Body of pancreas (tissue), 4 donors: ENCODE measurements around the gene SCNN1A.

Experiments
- POLR2A ChIP-seq, 3 donors: fragments of 450-650 bp; IDR thresholded peaks; one replicate each; pipeline ENCODE4 v1.6.1; 2016; ENCODE audit warnings: antibody characterized with exemption in 3 of 3, mild to moderate bottlenecking in 2 of 3
- TF ChIP-seq, protein P1 (sequence below), 7 experiments: fragments of 450-650 bp in 4 of 7; fragments of 200-600 bp in 3 of 7; sonication (generic) in 3 of 7; IDR thresholded peaks; one replicate each; pipeline ENCODE4 v1.5.1; 2016 to 2019; ENCODE audit warnings: antibody characterized with exemption in 7 of 7

DNA sequence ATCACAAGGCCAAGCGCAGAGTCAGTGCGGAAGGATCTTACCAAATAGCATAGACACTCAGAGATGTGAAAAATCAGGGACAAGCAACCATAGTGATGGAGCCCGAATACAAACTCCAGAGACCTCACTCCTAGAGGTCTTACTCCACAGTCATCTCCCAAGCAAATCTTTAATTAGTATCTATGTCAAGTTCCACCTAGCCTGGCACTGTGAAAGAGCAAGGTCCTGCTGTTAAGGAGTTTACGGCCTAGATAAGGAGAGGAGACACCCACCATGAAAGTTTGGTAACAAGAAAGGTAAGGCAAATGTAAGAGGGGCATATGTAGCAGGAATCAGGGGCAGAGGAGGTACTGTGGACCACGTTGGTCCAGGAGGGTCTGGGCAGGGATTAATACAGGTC, 72.3 kb downstream of the SCNN1A start:
- TF ChIP-seq, protein P1, sequence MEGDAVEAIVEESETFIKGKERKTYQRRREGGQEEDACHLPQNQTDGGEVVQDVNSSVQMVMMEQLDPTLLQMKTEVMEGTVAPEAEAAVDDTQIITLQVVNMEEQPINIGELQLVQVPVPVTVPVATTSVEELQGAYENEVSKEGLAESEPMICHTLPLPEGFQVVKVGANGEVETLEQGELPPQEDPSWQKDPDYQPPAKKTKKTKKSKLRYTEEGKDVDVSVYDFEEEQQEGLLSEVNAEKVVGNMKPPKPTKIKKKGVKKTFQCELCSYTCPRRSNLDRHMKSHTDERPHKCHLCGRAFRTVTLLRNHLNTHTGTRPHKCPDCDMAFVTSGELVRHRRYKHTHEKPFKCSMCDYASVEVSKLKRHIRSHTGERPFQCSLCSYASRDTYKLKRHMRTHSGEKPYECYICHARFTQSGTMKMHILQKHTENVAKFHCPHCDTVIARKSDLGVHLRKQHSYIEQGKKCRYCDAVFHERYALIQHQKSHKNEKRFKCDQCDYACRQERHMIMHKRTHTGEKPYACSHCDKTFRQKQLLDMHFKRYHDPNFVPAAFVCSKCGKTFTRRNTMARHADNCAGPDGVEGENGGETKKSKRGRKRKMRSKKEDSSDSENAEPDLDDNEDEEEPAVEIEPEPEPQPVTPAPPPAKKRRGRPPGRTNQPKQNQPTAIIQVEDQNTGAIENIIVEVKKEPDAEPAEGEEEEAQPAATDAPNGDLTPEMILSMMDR (IDR thresholded peaks at IDR 0.05) = no peak
- TF ChIP-seq POLR2A (IDR thresholded peaks at IDR 0.05) = no peak
